HG03025 (cell line): ENCODE results near the gene CDC42.
"Not testable (repeated sequence)": the region's sequence is repeated elsewhere in the genome, so short reads cannot be mapped to it uniquely, and the experiment has no call there.

Experiments used
- ATAC-seq: cut with Tn5 transposase; IDR thresholded peaks from one replicate; pipeline ENCODE4 v1.9.1; 2021; ENCODE audit warnings: mild to moderate bottlenecking, moderate library complexity; ENCODE audit not compliant: unreplicated experiment, low FRiP score

Gene CDC42

GRCh38 chr1:22064751-22065402, 12.4 kb downstream of the CDC42 start:
- no peak for ATAC-seq

- no peak for ATAC-seq
Measured at GRCh38 chr1:22071511-22071910, 19.0 kb downstream of the CDC42 start.

- no peak for ATAC-seq
Measured at GRCh38 chr1:22074803-22075202, 22.3 kb downstream of the CDC42 start.

- ATAC-seq: no peak
Measured at GRCh38 chr1:22075718-22076117, 23.2 kb downstream of the CDC42 start.

- ATAC-seq: no peak
Measured at GRCh38 chr1:22076346-22076745, 23.8 kb downstream of the CDC42 start.

GRCh38 chr1:22077728-22078127, 25.2 kb downstream of the CDC42 start:
- no peak for ATAC-seq

- ATAC-seq: no peak
Measured at GRCh38 chr1:22078133-22078532, 25.6 kb downstream of the CDC42 start.

GRCh38 chr1:22080191-22080590, 27.7 kb downstream of the CDC42 start:
- no peak for ATAC-seq

- no peak for ATAC-seq
Measured at GRCh38 chr1:22088331-22088730, 35.8 kb downstream of the CDC42 start.

- ATAC-seq: no peak
Measured at GRCh38 chr1:22089134-22089571, 36.6 kb downstream of the CDC42 start.

- ATAC-seq: no peak
Measured at GRCh38 chr1:22089787-22090186, 37.3 kb downstream of the CDC42 start.

- no peak for ATAC-seq
Measured at GRCh38 chr1:22090867-22091266, 38.4 kb downstream of the CDC42 start.

GRCh38 chr1:22092026-22092768, 39.7 kb downstream of the CDC42 start:
- ATAC-seq: not testable (repeated sequence)

- no peak for ATAC-seq
Measured at GRCh38 chr1:22093513-22093912, 41.0 kb downstream of the CDC42 start.

- no peak for ATAC-seq
Measured at GRCh38 chr1:22096036-22096435, 43.5 kb downstream of the CDC42 start.

- no peak for ATAC-seq
Measured at GRCh38 chr1:22096463-22096862, 44.0 kb downstream of the CDC42 start.

GRCh38 chr1:22098752-22099151, 46.2 kb downstream of the CDC42 start:
- ATAC-seq: no peak

GRCh38 chr1:22100168-22100567, 47.7 kb downstream of the CDC42 start:
- ATAC-seq: no peak

- ATAC-seq: no peak
Measured at GRCh38 chr1:22101199-22101598, 48.7 kb downstream of the CDC42 start.

- no peak for ATAC-seq
Measured at GRCh38 chr1:22101995-22102394, 49.5 kb downstream of the CDC42 start.

- ATAC-seq: no peak
Measured at GRCh38 chr1:22102746-22103145, 50.2 kb downstream of the CDC42 start.

- ATAC-seq: no peak
Measured at GRCh38 chr1:22104094-22104493, 51.6 kb downstream of the CDC42 start.
